Activated naive CD8-positive, alpha-beta T cell (primary cell): ENCODE results near the gene IGSF9B.

ENCODE experiments used
- H3K27ac Mint-ChIP-seq: one replicate; pipeline ENCODE4 v1.8.0; 2021; ENCODE audit warnings: mixed read lengths
- H3K27me3 Mint-ChIP-seq: one replicate; pipeline ENCODE4 v1.8.0; 2021; ENCODE audit warnings: mixed read lengths
- H3K36me3 Mint-ChIP-seq: one replicate; pipeline ENCODE4 v1.8.0; 2021; ENCODE audit warnings: mixed read lengths
- H3K4me1 Mint-ChIP-seq: one replicate; pipeline ENCODE4 v1.8.0; 2021; ENCODE audit warnings: low read depth, mixed read lengths
- H3K4me3 Mint-ChIP-seq: one replicate; pipeline ENCODE4 v1.8.0; 2021; ENCODE audit warnings: mild to moderate bottlenecking, mixed read lengths
- H3K9me3 Mint-ChIP-seq: one replicate; pipeline ENCODE4 v1.8.0; 2021; ENCODE audit warnings: low read depth, mixed read lengths

IGSF9B gene

DNA sequence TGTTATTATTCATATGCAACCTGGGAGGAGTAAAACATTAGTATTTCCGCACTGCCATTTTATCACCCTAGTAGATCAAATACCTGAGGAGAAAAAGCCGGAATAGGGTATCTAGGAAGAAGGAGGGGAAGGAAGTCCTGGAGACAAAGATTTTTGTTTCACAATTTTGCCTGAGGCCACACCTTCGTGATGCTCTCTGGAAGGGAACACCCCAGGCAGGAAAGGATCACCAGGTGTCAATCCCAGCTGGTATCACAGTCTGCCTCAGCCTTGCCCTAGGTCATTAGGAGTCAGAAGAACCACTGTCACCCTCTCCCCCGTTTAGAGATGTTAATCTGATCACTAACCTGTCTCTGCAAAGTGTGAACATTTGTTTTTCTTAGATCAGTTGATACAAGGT is 35.4 kb upstream of the IGSF9B start:
- H3K4me1 Mint-ChIP-seq, result peaks cover 22% of the 10 kb centered on the region
- no peaks in the 10 kb centered on the region for H3K27me3 Mint-ChIP-seq
- H3K9me3 Mint-ChIP-seq, result no peaks in the 10 kb centered on the region

DNA sequence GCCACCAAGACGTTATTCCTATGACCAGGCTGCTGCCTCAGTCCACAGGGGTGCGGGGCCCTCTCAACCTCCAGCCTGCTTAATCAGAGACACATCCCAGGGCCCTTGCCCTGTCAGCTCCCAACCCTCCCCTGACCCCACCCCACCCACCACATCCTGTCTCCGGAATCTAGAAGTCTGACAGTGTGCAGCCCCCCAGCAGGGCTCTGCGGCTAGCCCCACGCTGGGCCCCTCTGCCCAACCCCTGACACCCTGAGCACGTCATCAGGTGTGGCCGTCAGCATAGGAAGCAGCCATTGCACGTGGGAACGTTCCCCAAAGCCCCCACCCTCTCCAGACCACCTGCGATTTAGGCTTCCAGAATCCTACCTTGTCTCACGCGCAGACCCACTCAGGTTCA is 34.3 kb upstream of the IGSF9B start:
- H3K4me3 Mint-ChIP-seq, result no peak overlapping the region
- no peaks in the 10 kb centered on the region for H3K27me3 Mint-ChIP-seq
- peaks cover 22% of the 10 kb centered on the region for H3K4me1 Mint-ChIP-seq
- no peak overlapping the region for H3K27ac Mint-ChIP-seq
- H3K36me3 Mint-ChIP-seq, result no peaks in the 10 kb centered on the region
- no peaks in the 10 kb centered on the region for H3K9me3 Mint-ChIP-seq

More for the DNA sequence above, 35.4 kb upstream of the IGSF9B start:
- Mint-ChIP-seq H3K4me3 (no peak overlapping the region), H3K27ac (no peak overlapping the region), H3K36me3 (no peaks in the 10 kb centered on the region)

DNA sequence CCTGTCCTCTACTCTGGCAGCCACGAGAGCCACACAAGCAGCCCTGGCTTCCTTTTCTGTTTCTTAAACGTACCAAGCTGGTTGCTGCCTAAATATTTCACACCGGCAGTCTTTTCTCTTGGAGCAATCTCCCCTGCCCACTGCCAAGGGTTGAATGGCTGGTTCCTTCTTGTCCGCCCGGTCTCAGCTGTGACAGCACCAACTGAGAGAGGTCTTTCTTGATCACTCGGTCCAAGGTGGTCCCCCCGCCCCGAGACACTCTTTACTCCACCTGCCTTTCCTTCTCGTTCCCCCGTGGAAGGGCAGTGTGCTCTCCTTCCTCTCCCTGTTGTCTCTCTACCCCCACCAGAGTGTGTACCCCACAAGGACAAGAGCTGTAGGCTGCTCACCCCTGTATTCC is 33.7 kb upstream of the IGSF9B start:
- Mint-ChIP-seq H3K27ac (no peak overlapping the region), H3K36me3 (no peaks in the 10 kb centered on the region), H3K27me3 (no peaks in the 10 kb centered on the region), H3K9me3 (no peaks in the 10 kb centered on the region), H3K4me1 (peaks cover 22% of the 10 kb centered on the region), H3K4me3 (no peak overlapping the region)

DNA sequence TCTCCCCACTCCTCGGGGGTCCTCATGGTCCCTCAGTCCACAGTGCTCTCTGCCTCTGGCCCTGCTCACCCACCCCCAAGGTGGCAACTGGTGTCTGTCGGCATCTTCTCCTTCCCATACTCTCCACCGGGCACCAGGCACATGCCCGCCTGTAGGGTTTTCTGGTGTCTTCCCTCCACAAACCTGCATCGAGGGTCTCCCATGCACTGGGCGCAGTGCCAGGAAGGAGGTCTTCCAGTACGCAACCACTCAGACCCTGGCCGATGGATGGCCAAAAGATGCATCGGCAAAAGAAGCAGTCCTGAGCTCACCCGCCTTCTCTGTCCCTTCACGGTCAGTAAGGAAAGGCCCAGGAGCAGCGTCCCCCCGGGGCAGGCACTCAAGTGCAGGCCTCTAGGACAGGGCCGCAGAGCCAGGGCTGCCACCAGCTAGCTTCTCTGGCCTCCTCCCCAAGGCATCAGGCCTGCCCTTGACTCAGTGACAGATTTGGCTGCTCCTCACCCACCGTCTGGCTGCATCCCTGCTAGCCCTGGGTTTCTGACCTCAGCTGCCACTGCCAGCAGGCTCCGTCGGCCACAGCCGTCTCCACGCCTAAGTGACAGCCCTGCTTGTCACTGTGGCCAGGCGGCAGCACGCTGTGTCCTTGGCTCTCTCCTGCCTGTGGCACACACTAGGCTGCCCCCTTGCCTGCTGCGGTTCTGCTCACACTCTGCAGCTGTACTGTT is 32.1 kb upstream of the IGSF9B start:
- Mint-ChIP-seq H3K4me3 (no peak overlapping the region), H3K9me3 (no peaks in the 10 kb centered on the region), H3K27ac (no peak overlapping the region), H3K36me3 (no peaks in the 10 kb centered on the region), H3K27me3 (no peaks in the 10 kb centered on the region), H3K4me1 (peaks cover 17% of the 10 kb centered on the region)

DNA sequence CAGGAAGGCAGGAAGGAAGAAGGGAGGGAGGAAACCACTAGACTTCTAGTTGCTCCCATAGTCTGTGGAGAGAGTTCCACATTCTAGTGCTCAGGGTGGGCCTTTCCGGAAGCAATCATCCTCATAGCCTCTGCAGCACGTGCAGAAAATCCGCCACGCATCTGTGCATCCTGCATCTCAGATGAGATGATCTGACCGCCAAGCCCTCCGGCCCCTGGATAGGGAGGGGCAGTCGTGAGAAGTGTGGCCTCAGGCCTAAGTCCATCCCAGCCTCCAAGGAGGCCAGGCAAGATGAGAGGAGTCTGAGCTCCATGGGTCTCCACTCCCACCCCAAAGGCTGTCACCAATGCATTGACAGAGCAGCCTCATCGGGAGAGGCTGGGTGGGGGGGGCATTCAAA is 30.4 kb upstream of the IGSF9B start:
- H3K4me1 Mint-ChIP-seq, result peaks cover 17% of the 10 kb centered on the region
- no peaks in the 10 kb centered on the region for H3K27me3 Mint-ChIP-seq
- no peaks in the 10 kb centered on the region for H3K9me3 Mint-ChIP-seq
- H3K36me3 Mint-ChIP-seq, result no peaks in the 10 kb centered on the region
- no peak overlapping the region for H3K4me3 Mint-ChIP-seq
- no peak overlapping the region for H3K27ac Mint-ChIP-seq

DNA sequence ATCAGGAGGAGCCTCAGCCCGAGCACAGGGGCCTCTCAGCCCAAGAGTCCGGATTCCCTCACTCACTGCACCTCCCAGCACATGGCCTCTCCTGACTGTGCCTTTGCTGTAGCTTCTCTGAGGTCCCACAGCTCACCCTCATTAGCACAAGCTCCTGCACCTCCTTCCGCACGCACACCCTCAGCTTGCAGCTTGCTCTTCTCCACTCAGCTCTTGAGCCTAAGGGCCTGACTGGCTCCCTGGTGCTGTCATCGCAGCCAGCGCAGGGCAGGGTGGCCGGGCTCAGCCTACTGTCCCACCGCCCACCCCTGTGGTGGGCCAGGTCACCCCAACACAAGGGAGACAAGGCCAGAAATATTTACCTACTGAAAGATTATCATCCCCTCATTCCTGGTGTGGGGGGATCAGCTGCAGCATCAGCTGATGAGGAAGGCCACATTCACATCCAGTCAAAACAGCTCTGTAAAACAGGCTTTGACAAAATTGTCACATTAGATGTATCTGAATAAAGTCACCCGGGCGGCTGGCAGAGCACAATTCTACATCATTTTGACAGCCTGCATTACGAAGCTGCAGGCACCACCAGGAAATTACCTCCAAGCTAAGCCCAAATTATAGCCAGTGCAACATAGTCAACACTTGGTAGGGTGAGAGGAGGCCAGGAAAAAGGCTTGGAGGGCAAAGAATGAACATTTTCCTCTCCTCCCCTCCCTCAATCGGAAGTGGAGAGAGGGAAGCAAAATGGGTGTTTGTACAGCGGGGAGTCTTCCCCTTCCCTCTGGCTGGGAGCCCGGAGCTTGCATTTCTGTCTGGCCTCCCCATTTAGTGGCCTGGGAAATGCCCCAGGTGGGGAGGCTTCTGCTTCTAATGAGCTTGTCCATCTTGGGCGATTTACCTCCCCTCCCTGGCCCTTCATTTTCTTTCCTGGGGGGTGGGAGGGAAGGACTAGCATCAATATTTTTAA is 29.5 kb upstream of the IGSF9B start:
- peaks cover 13% of the 10 kb centered on the region for H3K4me1 Mint-ChIP-seq
- H3K36me3 Mint-ChIP-seq, result no peaks in the 10 kb centered on the region
- no peak overlapping the region for H3K27ac Mint-ChIP-seq
- H3K9me3 Mint-ChIP-seq, result no peaks in the 10 kb centered on the region
- H3K4me3 Mint-ChIP-seq, result no peak overlapping the region
- no peaks in the 10 kb centered on the region for H3K27me3 Mint-ChIP-seq

DNA sequence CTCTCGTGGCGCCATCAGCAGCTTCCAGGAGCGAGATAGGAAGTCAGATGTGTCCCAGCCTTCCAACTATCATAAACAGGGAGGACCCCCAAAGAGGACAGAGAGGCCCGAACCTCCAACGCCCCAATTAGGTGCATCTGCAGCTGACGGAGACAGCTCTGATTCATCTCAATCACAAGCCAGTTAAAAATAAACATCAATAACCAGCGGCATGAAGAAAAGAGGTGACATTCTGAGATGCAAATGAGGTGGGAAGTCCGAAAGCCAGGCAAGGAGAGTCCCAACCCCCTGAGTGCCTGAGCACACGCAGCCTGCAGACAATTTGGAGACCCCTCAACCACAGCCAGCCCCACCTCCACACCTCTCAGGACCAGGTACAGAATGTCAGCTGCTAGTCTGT is 28.1 kb upstream of the IGSF9B start:
- H3K4me1 Mint-ChIP-seq, result peaks cover under 1% of the 10 kb centered on the region
- H3K27me3 Mint-ChIP-seq, result no peaks in the 10 kb centered on the region
- H3K4me3 Mint-ChIP-seq, result no peak overlapping the region
- no peaks in the 10 kb centered on the region for H3K36me3 Mint-ChIP-seq
- no peak overlapping the region for H3K27ac Mint-ChIP-seq
- H3K9me3 Mint-ChIP-seq, result no peaks in the 10 kb centered on the region

DNA sequence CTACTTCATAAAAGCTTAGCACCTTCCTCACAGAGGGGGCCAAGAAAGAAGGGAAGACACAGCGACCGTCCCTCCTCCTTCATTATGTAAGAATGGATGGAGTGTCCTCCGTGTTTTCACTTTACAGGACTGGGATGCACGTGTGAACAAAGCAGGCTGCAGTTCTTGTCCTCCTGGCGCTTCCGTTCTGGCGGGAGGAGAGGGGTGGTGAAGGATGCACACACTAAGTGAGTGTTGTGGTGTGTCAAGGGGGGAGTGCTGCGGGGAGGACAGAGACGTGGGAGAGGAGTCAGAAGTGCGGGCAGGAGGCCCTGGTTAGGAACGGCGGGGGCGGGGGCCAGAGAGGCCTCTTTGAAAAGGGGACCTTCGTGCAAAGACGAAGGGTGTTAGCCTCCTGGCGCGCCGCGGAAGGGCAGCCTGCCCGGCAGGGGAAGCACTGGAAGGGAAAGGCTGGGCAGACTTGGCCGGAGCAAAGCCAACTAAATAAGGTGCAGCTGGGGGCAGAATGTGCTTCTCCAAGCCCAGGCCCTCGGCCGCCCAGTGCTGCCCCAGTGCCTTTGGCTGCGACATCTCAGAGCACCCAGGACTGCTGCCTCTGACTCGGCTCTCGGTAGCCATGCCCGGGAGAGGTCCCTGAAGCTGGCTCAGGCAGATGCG is 27.0 kb upstream of the IGSF9B start:
- Mint-ChIP-seq H3K4me1 (no peaks in the 10 kb centered on the region), H3K9me3 (no peaks in the 10 kb centered on the region), H3K27ac (no peak overlapping the region), H3K4me3 (no peak overlapping the region), H3K36me3 (no peaks in the 10 kb centered on the region), H3K27me3 (no peaks in the 10 kb centered on the region)

DNA sequence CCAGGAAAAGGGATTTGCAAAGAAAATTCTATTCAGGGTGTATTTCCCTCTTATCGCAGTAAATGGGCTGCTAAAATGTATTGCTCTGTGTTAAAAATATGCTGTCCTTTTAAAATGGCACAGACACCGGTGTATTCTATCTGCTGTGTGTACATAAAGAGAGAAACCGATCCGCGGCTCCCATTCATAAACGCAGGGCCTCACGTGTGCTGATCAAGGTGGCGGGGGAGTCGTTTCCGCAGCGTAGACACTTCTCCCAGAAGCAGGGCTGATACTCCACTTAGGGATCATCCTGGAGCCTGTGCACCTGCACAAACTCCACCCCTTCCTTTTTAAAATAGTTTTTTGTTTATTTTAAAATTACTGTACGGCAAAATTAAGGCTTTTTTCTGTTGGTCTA is 26.1 kb upstream of the IGSF9B start:
- no peak overlapping the region for H3K27ac Mint-ChIP-seq
- H3K4me1 Mint-ChIP-seq, result no peaks in the 10 kb centered on the region
- H3K27me3 Mint-ChIP-seq, result no peaks in the 10 kb centered on the region
- H3K36me3 Mint-ChIP-seq, result no peaks in the 10 kb centered on the region
- H3K9me3 Mint-ChIP-seq, result no peaks in the 10 kb centered on the region
- H3K4me3 Mint-ChIP-seq, result no peak overlapping the region

DNA sequence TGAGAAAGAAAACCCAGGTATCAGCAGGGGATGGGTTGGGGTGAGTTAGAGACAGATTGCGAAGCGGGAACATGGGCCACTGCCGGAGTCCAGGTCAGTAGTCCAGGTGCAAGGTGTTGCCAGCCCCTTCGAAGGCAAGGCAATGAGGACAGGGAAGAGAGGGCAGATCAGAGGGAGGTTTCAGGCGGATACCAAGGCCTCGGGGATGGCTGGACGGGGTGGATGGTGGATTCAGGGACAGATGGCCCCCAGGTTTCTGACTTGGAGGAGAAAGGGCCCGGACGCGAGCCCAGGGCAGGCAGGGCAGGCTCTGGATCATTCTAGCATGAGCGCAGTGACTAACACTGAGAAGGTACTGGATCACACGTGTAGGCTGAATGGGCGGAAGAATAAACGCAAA is 25.4 kb upstream of the IGSF9B start:
- H3K36me3 Mint-ChIP-seq, result no peaks in the 10 kb centered on the region
- H3K27ac Mint-ChIP-seq, result no peak overlapping the region
- no peaks in the 10 kb centered on the region for H3K27me3 Mint-ChIP-seq
- H3K4me1 Mint-ChIP-seq, result no peaks in the 10 kb centered on the region
- H3K4me3 Mint-ChIP-seq, result no peak overlapping the region
- no peaks in the 10 kb centered on the region for H3K9me3 Mint-ChIP-seq

DNA sequence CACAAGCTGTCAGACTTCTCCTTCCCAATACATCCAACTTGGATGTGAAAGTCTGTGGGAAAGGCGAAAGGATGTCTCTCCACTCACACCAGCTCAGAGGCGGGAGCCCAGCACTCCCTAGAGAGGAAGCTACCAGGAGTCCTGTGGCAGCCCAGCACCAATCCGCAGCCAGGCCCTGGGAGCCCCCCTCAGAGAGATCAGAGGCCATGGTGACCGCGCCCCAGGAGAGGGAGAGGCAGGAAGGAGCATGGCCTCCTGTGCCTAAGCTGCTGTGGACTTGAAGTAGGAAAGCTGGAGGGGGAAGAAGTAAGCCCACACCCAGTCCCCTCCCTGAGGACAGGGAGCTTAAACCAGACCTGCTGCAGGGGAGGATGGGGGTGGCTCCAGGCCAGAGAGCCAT is 24.4 kb upstream of the IGSF9B start:
- Mint-ChIP-seq H3K4me3 (no peak overlapping the region), H3K27ac (no peak overlapping the region), H3K9me3 (no peaks in the 10 kb centered on the region), H3K36me3 (no peaks in the 10 kb centered on the region), H3K4me1 (no peaks in the 10 kb centered on the region), H3K27me3 (no peaks in the 10 kb centered on the region)

DNA sequence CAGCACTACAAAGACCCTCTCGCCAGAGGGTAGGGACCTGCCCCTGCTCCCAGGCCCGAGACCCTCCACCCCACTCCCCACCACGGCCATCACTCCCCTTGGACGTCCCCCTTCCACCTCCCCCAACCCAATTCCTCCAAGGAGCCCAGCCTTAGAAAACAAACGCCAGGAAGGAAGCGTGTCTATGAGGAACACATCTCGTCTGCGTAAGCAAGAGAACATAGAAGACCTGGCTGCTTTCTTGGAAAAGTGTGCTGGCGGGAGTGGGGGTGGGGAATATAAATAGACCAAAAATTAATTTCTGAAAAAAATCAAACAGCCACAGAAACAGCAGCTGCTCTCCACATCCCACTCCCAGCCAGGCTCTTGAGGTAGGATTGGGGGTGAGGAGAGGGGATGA is 23.9 kb upstream of the IGSF9B start:
- Mint-ChIP-seq H3K9me3 (no peaks in the 10 kb centered on the region), H3K36me3 (no peaks in the 10 kb centered on the region), H3K4me1 (no peaks in the 10 kb centered on the region), H3K27ac (no peak overlapping the region), H3K4me3 (no peak overlapping the region), H3K27me3 (no peaks in the 10 kb centered on the region)

DNA sequence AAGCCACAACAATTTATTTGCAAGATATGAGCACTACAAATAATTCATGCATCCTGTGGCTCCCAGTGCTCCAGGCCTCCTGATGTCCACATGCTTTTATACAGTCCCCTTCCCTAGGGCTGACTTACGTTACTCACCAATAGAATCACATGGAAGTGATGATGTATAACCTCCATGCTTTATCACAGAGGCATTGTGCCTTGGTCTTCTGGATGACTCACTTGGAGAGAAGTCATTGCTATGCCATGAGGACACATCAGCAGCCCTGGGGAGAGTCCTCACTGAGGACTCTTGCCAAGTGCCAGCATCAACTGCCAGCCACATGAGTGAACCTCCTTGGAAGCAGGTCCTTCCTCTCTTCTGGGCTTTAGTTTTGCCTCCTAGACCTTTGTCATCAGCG is 22.0 kb upstream of the IGSF9B start:
- Mint-ChIP-seq H3K27ac (no peak overlapping the region), H3K4me3 (no peak overlapping the region), H3K36me3 (no peaks in the 10 kb centered on the region), H3K9me3 (no peaks in the 10 kb centered on the region), H3K4me1 (no peaks in the 10 kb centered on the region), H3K27me3 (no peaks in the 10 kb centered on the region)

DNA sequence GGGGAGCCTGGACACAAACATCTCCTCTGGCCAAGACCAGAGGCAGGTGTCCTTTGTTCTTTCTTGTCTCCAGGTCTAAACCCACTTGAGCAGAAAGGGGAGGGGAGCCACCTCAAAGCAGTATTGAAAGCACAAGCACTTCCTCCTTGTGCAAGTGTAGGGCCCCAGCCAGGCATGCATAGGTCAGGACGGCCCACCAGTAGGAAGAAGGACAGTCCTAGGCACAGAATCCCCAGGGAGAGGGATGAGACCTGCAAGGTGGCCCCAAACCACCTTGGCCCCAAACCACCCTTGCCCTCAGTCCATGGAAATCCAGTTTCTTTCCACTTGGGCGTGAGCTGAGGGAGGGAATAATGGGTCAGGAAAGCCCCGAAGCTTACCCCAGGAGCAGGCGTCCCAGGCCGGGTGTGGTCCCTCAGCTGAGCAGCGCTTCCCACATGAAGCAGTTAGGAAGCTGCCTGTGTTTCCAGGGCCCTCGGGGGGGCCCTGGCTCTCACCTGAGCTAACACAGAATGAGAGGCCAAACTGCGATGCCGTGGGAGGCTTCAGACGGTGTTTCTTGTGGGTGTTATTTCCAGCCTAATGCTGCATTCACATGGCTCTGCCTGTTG is 20.4 kb upstream of the IGSF9B start:
- Mint-ChIP-seq H3K9me3 (no peaks in the 10 kb centered on the region), H3K4me1 (no peaks in the 10 kb centered on the region), H3K27me3 (no peaks in the 10 kb centered on the region), H3K27ac (no peak overlapping the region), H3K36me3 (no peaks in the 10 kb centered on the region), H3K4me3 (no peak overlapping the region)

DNA sequence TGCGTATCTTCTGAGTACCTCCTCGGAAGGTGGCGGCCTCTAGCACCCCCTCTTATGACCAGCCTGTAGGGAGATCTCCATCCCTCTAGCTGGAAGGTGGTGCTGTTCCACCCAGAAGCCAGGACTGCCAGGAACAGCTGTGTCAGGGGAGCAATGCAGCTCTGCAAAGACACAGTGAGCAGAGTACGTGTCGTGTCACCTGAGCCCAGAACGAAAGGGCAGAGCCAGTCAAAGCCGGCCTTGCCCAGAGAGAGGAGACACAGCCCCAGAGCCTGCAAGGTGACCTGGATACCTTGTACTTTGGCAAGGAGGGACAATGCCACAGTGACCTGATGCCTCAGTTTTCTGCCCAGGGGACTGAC is 18.7 kb upstream of the IGSF9B start:
- no peaks in the 10 kb centered on the region for H3K27me3 Mint-ChIP-seq

More for the DNA sequence above, 18.7 kb upstream of the IGSF9B start:
- Mint-ChIP-seq H3K27ac (no peak overlapping the region), H3K4me1 (no peaks in the 10 kb centered on the region), H3K36me3 (peaks cover 2% of the 10 kb centered on the region), H3K9me3 (no peaks in the 10 kb centered on the region), H3K4me3 (no peak overlapping the region)
